Measurements from ENCODE around the gene EEIG1.

GRCh38 chr9:128011071-128011817 is 30.5 kb upstream of the EEIG1 start:
- TF ChIP-seq CTCF (IDR thresholded peaks at IDR 0.05) (no peak), POLR2A (IDR thresholded peaks at IDR 0.05) (no peak)

All from Peyer's patch (tissue), 4 donors.